CD14-positive monocyte (primary cell): ENCODE results near the gene BRPF1. TPM values are rescaled to one million over a fixed set of nuclear protein-coding genes. Genes with fewer than 3 reads are reported as not detected.

Experiments
- DNase-seq, 3 donors: peaks; one replicate each; pipeline ENCODE4 v3.0.0-alpha.2; 2011 to 2022
- H2AFZ ChIP-seq: 2 replicates; pipeline ENCODE4 v1.6.0; 2012; ENCODE audit warnings: mild to moderate bottlenecking, low read depth, low read length, inconsistent platforms; ENCODE audit not compliant: insufficient read depth, poor library complexity, severe bottlenecking
- H3K27ac ChIP-seq, 2 donors: 1 replicate in 1 of 2; 2 replicates in 1 of 2; pipeline ENCODE4 v1.5.1; 2012 to 2013; ENCODE audit warnings: low read length in 2 of 2, control low read depth in 1 of 2, inconsistent platforms in 1 of 2, low read depth in 1 of 2, mild to moderate bottlenecking in 1 of 2
- H3K27me3 ChIP-seq, 2 donors: one replicate each; pipeline versions ENCODE4 v1.6.0 to v1.6.1; 2011 to 2013; ENCODE audit warnings: low read length in 2 of 2; ENCODE audit not compliant: control insufficient read depth in 2 of 2, insufficient read depth in 2 of 2
- H3K36me3 ChIP-seq, 2 donors: replicated peaks in 1 of 2; 1 replicate in 1 of 2; 2 replicates in 1 of 2; pipeline versions ENCODE4 v1.5.1 to v1.6.1; 2012 to 2013; ENCODE audit warnings: low read length in 2 of 2, control low read depth in 1 of 2, inconsistent platforms in 1 of 2, mild to moderate bottlenecking in 1 of 2; ENCODE audit not compliant: insufficient read depth in 2 of 2, control insufficient read depth in 1 of 2
- H3K4me1 ChIP-seq, 2 donors: 1 replicate in 1 of 2; 2 replicates in 1 of 2; pipeline versions ENCODE4 v1.5.1 to v1.6.1; 2012 to 2013; ENCODE audit warnings: low read length in 2 of 2, control low read depth in 1 of 2, inconsistent platforms in 1 of 2, mild to moderate bottlenecking in 1 of 2, moderate library complexity in 1 of 2; ENCODE audit not compliant: insufficient read depth in 2 of 2, control insufficient read depth in 1 of 2
- H3K4me2 ChIP-seq: replicated peaks from 2 replicates; pipeline ENCODE3; 2012; ENCODE audit warnings: low read length, moderate library complexity, mild to moderate bottlenecking; ENCODE audit not compliant: poor library complexity, severe bottlenecking; ENCODE audit errors: extremely low read depth
- H3K4me3 ChIP-seq, 3 experiments: fragments of 200-600 bp in 1 of 3; sonication (generic) in 1 of 3; replicated peaks in 1 of 3; 1 replicate in 2 of 3; 2 replicates in 1 of 3; pipeline ENCODE4 v1.5.1; 2011 to 2013; ENCODE audit warnings: low read length in 3 of 3, mild to moderate bottlenecking in 3 of 3, control low read depth in 2 of 3, low read depth in 2 of 3, inconsistent platforms in 1 of 3, moderate library complexity in 1 of 3
- H3K79me2 ChIP-seq: 2 replicates; pipeline ENCODE4 v1.6.0; 2012; ENCODE audit warnings: mild to moderate bottlenecking, control low read depth, inconsistent platforms, low read length, moderate library complexity; ENCODE audit not compliant: insufficient read depth
- H3K9ac ChIP-seq: 2 replicates; pipeline ENCODE4 v1.6.0; 2017; ENCODE audit warnings: low read length, mild to moderate bottlenecking; ENCODE audit not compliant: insufficient read depth, poor library complexity, severe bottlenecking
- H3K9me3 ChIP-seq, 2 donors: replicated peaks in 1 of 2; 1 replicate in 1 of 2; 2 replicates in 1 of 2; pipeline versions ENCODE4 v1.5.1 to v1.6.1; 2012 to 2013; ENCODE audit warnings: low read length in 2 of 2, control low read depth in 1 of 2; ENCODE audit not compliant: control insufficient read depth in 1 of 2, insufficient read depth in 1 of 2
- H4K20me1 ChIP-seq: 2 replicates; pipeline ENCODE4 v1.6.0; 2012; ENCODE audit warnings: mild to moderate bottlenecking, low read length, control low read depth, moderate library complexity; ENCODE audit not compliant: insufficient read depth
- H3K27ac Mint-ChIP-seq, 7 donors: one replicate each; pipeline ENCODE4 v1.8.0; 2020; ENCODE audit warnings: mild to moderate bottlenecking in 7 of 7, mixed read lengths in 7 of 7, moderate library complexity in 6 of 7, inconsistent platforms in 2 of 7
- H3K27me3 Mint-ChIP-seq, 3 donors: one replicate each; pipeline ENCODE4 v1.8.0; 2021 to 2022; ENCODE audit warnings: low read depth in 3 of 3, mild to moderate bottlenecking in 3 of 3, mixed read lengths in 3 of 3, moderate library complexity in 3 of 3, inconsistent platforms in 1 of 3
- H3K36me3 Mint-ChIP-seq, 2 donors: one replicate each; pipeline ENCODE4 v1.8.0; 2020; ENCODE audit warnings: mixed read lengths in 2 of 2, inconsistent platforms in 1 of 2, mild to moderate bottlenecking in 1 of 2
- H3K4me1 Mint-ChIP-seq: one replicate; pipeline ENCODE4 v1.8.0; 2020; ENCODE audit warnings: mild to moderate bottlenecking, mixed read lengths
- H3K4me3 Mint-ChIP-seq, 2 donors: one replicate each; pipeline ENCODE4 v1.8.0; 2020; ENCODE audit warnings: mild to moderate bottlenecking in 2 of 2, mixed read lengths in 2 of 2, moderate library complexity in 1 of 2
- H3K9me3 Mint-ChIP-seq, 7 donors: one replicate each; pipeline ENCODE4 v1.8.0; 2020 to 2022; ENCODE audit warnings: mixed read lengths in 7 of 7, mild to moderate bottlenecking in 6 of 7, moderate library complexity in 6 of 7, inconsistent platforms in 2 of 7
- WGBS: methylation state at CpG from one replicate; pipeline ENCODE4 v1.1.5; 2013; ENCODE audit warnings: missing lambda C conversion rate; ENCODE audit not compliant: insufficient coverage; 5-methylcytosine and 5-hydroxymethylcytosine counted together
- intact Hi-C, 2 donors: fragments of 100-400 bp; cut with micrococcal nuclease; formaldehyde crosslinking; loops; one replicate each; pipeline versions ENCODE4 v1.15.0 to v1.15.1; 2023
- polyA plus RNA-seq, 3 donors: library from polyadenylated mRNA; depleted of rRNA in 1 of 3; unstranded in 2 of 3; stranded (reverse) in 1 of 3; fragments of 300-500 nt in 2 of 3; fragments of >200 nt in 1 of 3; fragmentation: Illumina TruSeq in 2 of 3; gene quantifications; 1 replicate in 2 of 3; 2 replicates in 1 of 3; pipeline ENCODE4 v1.2.3, GENCODE V29; 2012 to 2021
- TF ChIP-seq, protein P1 (sequence below): fragments of 200-600 bp; IDR thresholded peaks from one replicate; pipeline ENCODE4 v1.8.0; 2022; ENCODE audit warnings: antibody characterized with exemption, mild to moderate bottlenecking

Gene BRPF1
- polyA plus RNA-seq, 3 donors: 5.1 to 22.5 (median 10.4) TPM

- intact Hi-C loops: no loop called here
- Histone ChIP-seq H3K9me3 (no peaks in the 10 kb centered on the region), H3K36me3 (peaks cover 99 to 100% of the 10 kb centered on the region in 2 donors), H3K27ac (no peak overlapping the region), H3K4me3 (no peak overlapping the region), H4K20me1 (peaks cover 98% of the 10 kb centered on the region), H3K4me2 (no peak overlapping the region), H2AFZ (no peak overlapping the region), H3K79me2 (no peaks in the 10 kb centered on the region), H3K27me3 (no peaks in the 10 kb centered on the region), H3K4me1 (no peaks in the 10 kb centered on the region), H3K9ac (no peak overlapping the region)
- DNase-seq: no peak
- Mint-ChIP-seq H3K36me3 (peaks cover 98 to 100% of the 10 kb centered on the region in 2 donors), H3K4me1 (no peaks in the 10 kb centered on the region), H3K9me3 (no peaks in the 10 kb centered on the region), H3K4me3 (no peak overlapping the region), H3K27ac (no peak overlapping the region), H3K27me3 (peaks cover 0 to 4% (median 0%) of the 10 kb centered on the region in 3 donors)
- TF ChIP-seq, protein P1, sequence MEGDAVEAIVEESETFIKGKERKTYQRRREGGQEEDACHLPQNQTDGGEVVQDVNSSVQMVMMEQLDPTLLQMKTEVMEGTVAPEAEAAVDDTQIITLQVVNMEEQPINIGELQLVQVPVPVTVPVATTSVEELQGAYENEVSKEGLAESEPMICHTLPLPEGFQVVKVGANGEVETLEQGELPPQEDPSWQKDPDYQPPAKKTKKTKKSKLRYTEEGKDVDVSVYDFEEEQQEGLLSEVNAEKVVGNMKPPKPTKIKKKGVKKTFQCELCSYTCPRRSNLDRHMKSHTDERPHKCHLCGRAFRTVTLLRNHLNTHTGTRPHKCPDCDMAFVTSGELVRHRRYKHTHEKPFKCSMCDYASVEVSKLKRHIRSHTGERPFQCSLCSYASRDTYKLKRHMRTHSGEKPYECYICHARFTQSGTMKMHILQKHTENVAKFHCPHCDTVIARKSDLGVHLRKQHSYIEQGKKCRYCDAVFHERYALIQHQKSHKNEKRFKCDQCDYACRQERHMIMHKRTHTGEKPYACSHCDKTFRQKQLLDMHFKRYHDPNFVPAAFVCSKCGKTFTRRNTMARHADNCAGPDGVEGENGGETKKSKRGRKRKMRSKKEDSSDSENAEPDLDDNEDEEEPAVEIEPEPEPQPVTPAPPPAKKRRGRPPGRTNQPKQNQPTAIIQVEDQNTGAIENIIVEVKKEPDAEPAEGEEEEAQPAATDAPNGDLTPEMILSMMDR: no peak
- whole genome bisulfite sequencing: 100% methylated on average over 2 of the region's 3 CpGs
Observed at GRCh38 chr3:9686703-9687102, 44.8 kb upstream of the BRPF1 start.

DNA sequence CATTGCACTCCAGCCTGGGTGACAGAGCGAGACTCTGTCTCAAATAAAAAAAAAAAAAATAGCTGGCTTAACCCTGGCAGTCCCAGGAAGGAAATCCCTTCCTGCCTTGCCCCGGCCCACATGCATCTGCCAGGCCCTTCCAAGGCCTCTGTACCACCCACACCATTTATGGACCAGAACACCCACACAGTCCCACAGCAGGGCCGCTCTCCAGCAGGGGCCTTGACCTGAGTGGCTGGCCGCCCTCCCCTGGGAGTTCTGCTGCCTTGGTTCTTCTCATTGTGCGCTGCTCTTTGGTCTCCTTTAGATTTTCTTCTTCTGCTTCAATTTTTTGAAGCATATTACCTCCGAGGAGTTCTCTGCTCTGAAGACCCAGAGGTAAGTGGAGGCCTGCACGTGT is 44.0 kb upstream of the BRPF1 start:
- no peak overlapping the region for H3K4me2 ChIP-seq
- intact Hi-C loops: no loop called here
- TF ChIP-seq, protein P1: no peak
- H3K4me1 ChIP-seq: no peaks in the 10 kb centered on the region
- peaks cover 98% of the 10 kb centered on the region for H4K20me1 ChIP-seq
- Mint-ChIP-seq H3K4me3 (no peak overlapping the region), H3K4me1 (no peaks in the 10 kb centered on the region), H3K27ac (no peak overlapping the region), H3K9me3 (no peaks in the 10 kb centered on the region), H3K36me3 (peaks cover 98 to 100% of the 10 kb centered on the region in 2 donors), H3K27me3 (peaks cover 0 to 4% (median 2%) of the 10 kb centered on the region in 3 donors)
- H3K4me3 ChIP-seq: no peak overlapping the region
- no peaks in the 10 kb centered on the region for H3K79me2 ChIP-seq
- H3K27ac ChIP-seq: no peak overlapping the region
- H2AFZ ChIP-seq: no peak overlapping the region
- no peak for DNase-seq
- no peaks in the 10 kb centered on the region for H3K27me3 ChIP-seq
- no peaks in the 10 kb centered on the region for H3K9me3 ChIP-seq
- H3K36me3 ChIP-seq: peaks cover 99 to 100% of the 10 kb centered on the region in 2 donors
- 95% methylated on average over 7 of the region's 7 CpGs for WGBS
- no peak overlapping the region for H3K9ac ChIP-seq
